Activated T-helper 1 cell treated with anti-CD3 and anti-CD28 coated beads, Interleukin-12 subunit alpha, Interleukin-12 subunit beta, Interleukin-2, Interleukin-4 antibody, amounts not matched to agents 30 ng/mL and 10 ng/mL and 1 ng/mL, durations not matched to agents 14 hours and 24 hours and 36 hours (primary cell): Measurements from ENCODE around the gene LRRC31. TPM values are rescaled to one million over a fixed set of nuclear protein-coding genes. Genes with fewer than 3 reads are reported as not detected.

Experiments
- DNase-seq: peaks from one replicate; pipeline ENCODE4 v3.0.0; 2021; ENCODE audit warnings: low spot score
- H3K27ac Mint-ChIP-seq: one replicate; pipeline ENCODE4 v1.8.0; 2021; ENCODE audit warnings: mild to moderate bottlenecking, mixed read lengths
- H3K27me3 Mint-ChIP-seq: one replicate; pipeline ENCODE4 v1.8.0; 2022; ENCODE audit warnings: mild to moderate bottlenecking, moderate library complexity, mixed read lengths; ENCODE audit not compliant: insufficient read depth
- H3K36me3 Mint-ChIP-seq: one replicate; pipeline ENCODE4 v1.8.0; 2021; ENCODE audit warnings: low read depth, mixed read lengths
- H3K4me1 Mint-ChIP-seq: one replicate; pipeline ENCODE4 v1.8.0; 2021; ENCODE audit warnings: low read depth, mixed read lengths
- H3K4me3 Mint-ChIP-seq: one replicate; pipeline ENCODE4 v1.8.0; 2021; ENCODE audit warnings: mild to moderate bottlenecking, moderate library complexity, mixed read lengths
- H3K9me3 Mint-ChIP-seq: one replicate; pipeline ENCODE4 v1.8.0; 2021; ENCODE audit warnings: mixed read lengths
- intact Hi-C: fragments of 100-400 bp; cut with micrococcal nuclease; formaldehyde crosslinking; loops from one replicate; pipeline ENCODE4 v1.15.1; 2024
- total RNA-seq: library from RNA; stranded (reverse); gene quantifications from 2 replicates; pipeline ENCODE4 v1.2.3, GENCODE V29; 2022

Gene LRRC31
- total RNA-seq, 1 donor from 2014 or later, result not detected

DNA sequence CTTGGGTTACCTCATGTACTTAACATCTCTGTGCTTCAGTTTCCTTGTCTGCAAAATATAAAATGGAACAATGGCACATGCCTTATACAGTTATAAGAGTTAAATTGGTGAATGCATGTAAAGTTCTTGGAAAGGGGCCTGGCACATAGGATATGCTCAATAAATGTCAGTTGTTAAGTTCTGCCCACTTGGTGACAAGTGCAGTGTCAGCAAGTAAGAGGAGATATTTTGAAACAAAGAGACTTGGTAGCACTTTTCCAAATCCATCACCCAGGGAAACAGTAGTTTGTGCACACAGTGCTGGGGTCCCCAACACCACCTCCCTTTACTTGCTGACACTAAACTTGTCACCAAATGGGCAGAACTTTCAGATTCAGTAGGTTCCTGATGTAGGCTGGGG lies 19.1 kb downstream of the LRRC31 start:
- Mint-ChIP-seq H3K9me3 (no peaks in the 10 kb centered on the region), H3K36me3 (no peaks in the 10 kb centered on the region), H3K4me3 (no peak overlapping the region), H3K27ac (no peak overlapping the region), H3K27me3 (peaks cover 16% of the 10 kb centered on the region), H3K4me1 (no peaks in the 10 kb centered on the region)
- intact Hi-C loops, result loop anchor here (10.0 kb wide), 1 partner anchor 1266 kb away; no protein-coding TSS in a partner anchor
- DNase-seq, result no peak

DNA sequence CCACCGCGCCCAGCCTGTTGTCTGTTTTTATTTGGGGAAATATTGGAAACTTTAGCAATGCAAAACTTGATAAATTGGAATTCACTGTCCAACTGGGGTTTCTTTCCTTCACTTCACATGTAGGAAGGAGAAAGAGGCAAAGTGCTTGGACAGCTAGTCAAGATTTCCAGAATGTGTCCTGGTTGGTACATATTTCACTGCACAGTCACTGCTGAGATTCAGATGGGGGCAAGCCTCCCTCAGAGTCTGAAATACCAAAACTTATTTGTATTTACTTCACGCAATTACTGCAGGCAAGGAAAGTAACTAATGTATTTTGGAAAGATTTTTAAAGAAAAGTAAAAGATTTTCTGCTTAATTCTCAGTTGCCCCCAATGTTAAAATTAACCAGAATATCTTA lies 21.0 kb downstream of the LRRC31 start:
- Mint-ChIP-seq H3K27ac (no peak overlapping the region), H3K9me3 (no peaks in the 10 kb centered on the region), H3K4me3 (no peak overlapping the region), H3K4me1 (no peaks in the 10 kb centered on the region), H3K36me3 (no peaks in the 10 kb centered on the region), H3K27me3 (peaks cover 14% of the 10 kb centered on the region)
- intact Hi-C loops, result no loop called here
- no peak for DNase-seq

- Mint-ChIP-seq H3K4me1 (no peaks in the 10 kb centered on the region), H3K27ac (no peak overlapping the region), H3K27me3 (peaks cover 11% of the 10 kb centered on the region), H3K4me3 (no peak overlapping the region), H3K9me3 (no peaks in the 10 kb centered on the region), H3K36me3 (no peaks in the 10 kb centered on the region)
- no peak for DNase-seq
- intact Hi-C loops, result no loop called here
Measured at GRCh38 chr3:169847896-169848295, 21.8 kb downstream of the LRRC31 start.

DNA sequence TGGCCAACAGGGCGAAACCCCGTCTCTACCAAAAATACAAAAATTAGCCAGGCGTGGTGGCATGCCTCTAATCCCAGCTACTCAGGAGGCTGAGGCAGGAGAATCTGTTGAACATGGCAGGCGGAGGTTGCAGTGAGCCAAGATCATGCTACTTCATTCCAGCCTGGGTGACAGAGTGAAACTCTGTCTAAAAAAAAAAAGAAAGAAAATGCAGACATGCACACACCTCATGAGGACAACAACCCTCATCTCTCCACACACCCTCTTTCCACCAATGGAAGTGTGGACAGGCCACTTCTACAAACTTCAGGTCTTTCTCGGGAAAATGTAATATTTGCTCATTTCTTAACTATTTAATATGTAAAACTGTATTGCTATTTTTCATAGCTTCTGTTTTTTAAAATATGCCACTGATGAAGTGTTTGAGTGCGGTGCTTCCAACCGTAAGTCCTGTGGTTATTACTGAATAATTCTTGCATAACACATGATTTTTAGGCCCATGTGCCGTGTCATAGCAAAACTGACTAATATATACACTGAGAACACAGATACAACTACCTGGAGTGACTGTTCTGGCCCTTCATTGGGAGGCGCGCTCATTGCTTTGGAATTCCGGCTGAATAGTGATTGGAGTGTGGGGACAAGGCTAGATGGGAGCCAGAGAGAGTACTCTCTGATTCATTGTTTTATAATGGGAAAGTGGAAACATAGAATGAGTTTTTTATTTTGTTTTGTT lies 23.1 kb downstream of the LRRC31 start:
- DNase-seq, result no peak
- H3K4me3 Mint-ChIP-seq, result no peak overlapping the region
- H3K36me3 Mint-ChIP-seq, result no peaks in the 10 kb centered on the region
- no peaks in the 10 kb centered on the region for H3K9me3 Mint-ChIP-seq
- H3K27me3 Mint-ChIP-seq, result peaks cover 11% of the 10 kb centered on the region
- no peaks in the 10 kb centered on the region for H3K4me1 Mint-ChIP-seq
- no peak overlapping the region for H3K27ac Mint-ChIP-seq
- intact Hi-C loops, result no loop called here

- Mint-ChIP-seq H3K9me3 (no peaks in the 10 kb centered on the region), H3K36me3 (no peaks in the 10 kb centered on the region), H3K4me1 (no peaks in the 10 kb centered on the region), H3K27ac (no peak overlapping the region), H3K27me3 (peaks cover 22% of the 10 kb centered on the region), H3K4me3 (no peak overlapping the region)
- intact Hi-C loops, result no loop called here
- DNase-seq, result no peak
Measured at GRCh38 chr3:169842960-169843359, 26.8 kb downstream of the LRRC31 start.

GRCh38 chr3:169841171-169841570 lies 28.6 kb downstream of the LRRC31 start:
- no peaks in the 10 kb centered on the region for H3K36me3 Mint-ChIP-seq
- H3K27me3 Mint-ChIP-seq, result peaks cover 20% of the 10 kb centered on the region
- H3K4me3 Mint-ChIP-seq, result no peak overlapping the region
- no peak for DNase-seq
- no peaks in the 10 kb centered on the region for H3K9me3 Mint-ChIP-seq
- no peaks in the 10 kb centered on the region for H3K4me1 Mint-ChIP-seq
- intact Hi-C loops, result no loop called here
- H3K27ac Mint-ChIP-seq, result no peak overlapping the region

- peaks cover 13% of the 10 kb centered on the region for H3K27me3 Mint-ChIP-seq
- no peak for DNase-seq
- intact Hi-C loops, result no loop called here
- no peaks in the 10 kb centered on the region for H3K4me1 Mint-ChIP-seq
- no peaks in the 10 kb centered on the region for H3K36me3 Mint-ChIP-seq
- H3K4me3 Mint-ChIP-seq, result no peak overlapping the region
- H3K9me3 Mint-ChIP-seq, result no peaks in the 10 kb centered on the region
- no peak overlapping the region for H3K27ac Mint-ChIP-seq
Measured at GRCh38 chr3:169838511-169839030, 31.2 kb downstream of the LRRC31 start.

GRCh38 chr3:169836942-169837275 lies 32.8 kb downstream of the LRRC31 start:
- peaks cover 13% of the 10 kb centered on the region for H3K27me3 Mint-ChIP-seq
- intact Hi-C loops, result no loop called here
- DNase-seq, result no peak
- H3K27ac Mint-ChIP-seq, result no peak overlapping the region
- H3K4me3 Mint-ChIP-seq, result no peak overlapping the region
- H3K4me1 Mint-ChIP-seq, result no peaks in the 10 kb centered on the region
- H3K36me3 Mint-ChIP-seq, result no peaks in the 10 kb centered on the region
- no peaks in the 10 kb centered on the region for H3K9me3 Mint-ChIP-seq

- DNase-seq, result no peak
- Mint-ChIP-seq H3K4me3 (no peak overlapping the region), H3K27ac (no peak overlapping the region), H3K36me3 (no peaks in the 10 kb centered on the region), H3K9me3 (no peaks in the 10 kb centered on the region), H3K27me3 (peaks cover 13% of the 10 kb centered on the region), H3K4me1 (no peaks in the 10 kb centered on the region)
- intact Hi-C loops, result no loop called here
Measured at GRCh38 chr3:169836078-169836941, 33.4 kb downstream of the LRRC31 start.

- intact Hi-C loops, result no loop called here
- Mint-ChIP-seq H3K9me3 (no peaks in the 10 kb centered on the region), H3K4me1 (no peaks in the 10 kb centered on the region), H3K27me3 (peaks cover 10% of the 10 kb centered on the region), H3K4me3 (no peak overlapping the region), H3K36me3 (no peaks in the 10 kb centered on the region), H3K27ac (no peak overlapping the region)
- DNase-seq, result no peak
Measured at GRCh38 chr3:169835533-169835932, 34.2 kb downstream of the LRRC31 start.

GRCh38 chr3:169827712-169828111 lies 42.0 kb downstream of the LRRC31 start:
- intact Hi-C loops, result no loop called here
- H3K27me3 Mint-ChIP-seq, result peaks cover 5% of the 10 kb centered on the region
- no peak for DNase-seq
- no peaks in the 10 kb centered on the region for H3K9me3 Mint-ChIP-seq
- no peaks in the 10 kb centered on the region for H3K4me1 Mint-ChIP-seq
- H3K4me3 Mint-ChIP-seq, result no peak overlapping the region
- no peaks in the 10 kb centered on the region for H3K36me3 Mint-ChIP-seq
- H3K27ac Mint-ChIP-seq, result no peak overlapping the region

DNA sequence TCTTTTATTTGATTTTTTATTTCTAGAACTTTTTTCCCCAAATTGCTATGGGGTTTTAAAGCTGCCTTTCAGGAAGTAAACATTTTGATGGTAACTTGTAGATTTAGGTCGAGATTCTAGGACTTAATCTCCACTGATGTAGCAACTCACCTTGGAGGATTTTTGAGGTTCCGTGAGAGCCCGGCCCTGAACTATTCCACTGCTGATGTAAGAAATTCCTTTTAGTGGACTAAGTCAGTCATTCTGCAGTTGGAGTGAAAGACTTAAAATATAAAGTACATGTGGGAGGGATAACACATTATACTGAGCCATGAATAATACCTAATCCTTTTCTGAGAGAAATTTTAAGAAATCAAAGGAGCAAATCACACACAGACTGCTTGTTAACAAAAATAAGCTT lies 44.4 kb downstream of the LRRC31 start:
- no peaks in the 10 kb centered on the region for H3K4me1 Mint-ChIP-seq
- no peaks in the 10 kb centered on the region for H3K9me3 Mint-ChIP-seq
- H3K27ac Mint-ChIP-seq, result no peak overlapping the region
- H3K27me3 Mint-ChIP-seq, result peaks cover 7% of the 10 kb centered on the region
- H3K4me3 Mint-ChIP-seq, result no peak overlapping the region
- intact Hi-C loops, result no loop called here
- H3K36me3 Mint-ChIP-seq, result no peaks in the 10 kb centered on the region
- DNase-seq, result no peak

DNA sequence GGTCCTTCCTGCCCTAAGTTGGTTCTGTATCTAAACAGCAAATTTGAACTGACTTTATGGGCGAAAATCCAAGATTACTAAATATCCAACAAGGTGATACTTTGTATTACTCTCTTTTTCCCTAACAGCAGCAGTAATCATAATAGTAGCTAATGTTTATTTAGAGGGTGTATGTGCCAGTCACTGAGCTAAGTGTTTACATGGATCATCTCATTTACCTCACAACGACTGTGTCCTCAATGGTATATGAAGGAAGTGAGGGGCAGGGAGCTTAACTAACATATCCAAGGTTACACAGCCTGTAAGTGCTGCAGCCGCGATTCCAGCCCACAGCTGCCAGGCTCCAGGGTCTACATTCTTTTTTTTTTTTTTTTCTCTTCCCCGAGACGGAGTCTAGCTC lies 46.8 kb downstream of the LRRC31 start:
- intact Hi-C loops, result no loop called here
- no peaks in the 10 kb centered on the region for H3K36me3 Mint-ChIP-seq
- no peak overlapping the region for H3K27ac Mint-ChIP-seq
- peaks cover 24% of the 10 kb centered on the region for H3K27me3 Mint-ChIP-seq
- DNase-seq, result no peak
- no peak overlapping the region for H3K4me3 Mint-ChIP-seq
- no peaks in the 10 kb centered on the region for H3K9me3 Mint-ChIP-seq
- H3K4me1 Mint-ChIP-seq, result no peaks in the 10 kb centered on the region
